SK-N-SH (cell line): ENCODE results near the gene SLC12A9. TPM values are rescaled to one million over a fixed set of nuclear protein-coding genes. Genes with fewer than 3 reads are reported as not detected.

Experiments used
- CTCF ChIA-PET: fragments of 300-600, 350-600 bp; formaldehyde crosslinking; extraction: SDS; loops from one replicate; lab custom pipeline; 2021; lab: Yijun Ruan, JAX
- POLR2A ChIA-PET: fragments of 350-600 bp; sonication (Branson Sonifier 250); formaldehyde crosslinking; extraction: SDS; loops from one replicate; lab custom pipeline; 2020; ENCODE audit warnings: antibody characterized with exemption, inconsistent platforms; lab: Yijun Ruan, JAX
- DNase-seq: peaks from one replicate; pipeline ENCODE4 v3.0.0; 2012
- H2AFZ ChIP-seq: fragments of 200-600 bp; sonication (generic); 2 replicates; pipeline ENCODE4 v1.8.1; 2016; ENCODE audit warnings: antibody characterized with exemption, mild to moderate bottlenecking, low read depth
- H3F3A ChIP-seq: fragments of 200-600 bp; sonication (generic); replicated peaks from 2 replicates; pipeline ENCODE3; 2016; ENCODE audit warnings: antibody characterized with exemption, mild to moderate bottlenecking; ENCODE audit not compliant: insufficient read depth
- H3K27ac ChIP-seq, 2 experiments: fragments of 200-500 bp in 1 of 2; fragments of 200-600 bp in 1 of 2; sonication (Bioruptor generic) in 1 of 2; sonication (generic), shearing (Covaris generic) in 1 of 2; 2 replicates each; pipeline versions ENCODE4 v1.5.1 to v1.6.1; 2014 to 2016; ENCODE audit warnings: low read depth in 2 of 2, inconsistent platforms in 1 of 2, low read length in 1 of 2, mild to moderate bottlenecking in 1 of 2, mixed read lengths in 1 of 2
- H3K27me3 ChIP-seq: fragments of 200-600 bp; sonication (generic), shearing (Covaris generic); 2 replicates; pipeline ENCODE4 v1.6.1; 2016; ENCODE audit warnings: mixed run types; ENCODE audit not compliant: insufficient read depth
- H3K36me3 ChIP-seq, 2 experiments: fragments of 200-500 bp in 1 of 2; fragments of 200-600 bp in 1 of 2; sonication (Bioruptor generic) in 1 of 2; sonication (generic) in 1 of 2; replicated peaks in 1 of 2; 2 replicates each; pipeline versions ENCODE3 to v1.5.1; 2014 to 2016; ENCODE audit warnings: low read length in 1 of 2, mild to moderate bottlenecking in 1 of 2; ENCODE audit not compliant: insufficient read depth in 2 of 2, control insufficient read depth in 1 of 2
- H3K4me1 ChIP-seq, 2 experiments: fragments of 200-500 bp in 1 of 2; fragments of 200-600 bp in 1 of 2; sonication (Bioruptor generic) in 1 of 2; sonication (generic), shearing (Covaris generic) in 1 of 2; 2 replicates each; pipeline versions ENCODE4 v1.5.1 to v1.6.1; 2014 to 2016; ENCODE audit warnings: low read depth in 1 of 2, low read length in 1 of 2, mixed run types in 1 of 2; ENCODE audit not compliant: insufficient read depth in 2 of 2, control insufficient read depth in 1 of 2
- H3K4me2 ChIP-seq: fragments of 200-600 bp; sonication (generic), shearing (Covaris generic); 2 replicates; pipeline ENCODE4 v1.6.1; 2017; ENCODE audit warnings: mixed run types
- H3K4me3 ChIP-seq, 2 experiments: fragments of 200-500 bp in 1 of 2; fragments of 200-600 bp in 1 of 2; sonication (Bioruptor generic) in 1 of 2; sonication (generic), shearing (Covaris generic) in 1 of 2; 2 replicates each; pipeline versions ENCODE4 v1.5.1 to v1.8.1; 2014 to 2016; ENCODE audit warnings: low read depth in 2 of 2, inconsistent platforms in 1 of 2, low read length in 1 of 2, mild to moderate bottlenecking in 1 of 2, mixed read lengths in 1 of 2, moderate library complexity in 1 of 2
- H3K79me2 ChIP-seq: fragments of 200-600 bp; sonication (generic); 2 replicates; pipeline ENCODE4 v1.8.1; 2017; ENCODE audit warnings: mild to moderate bottlenecking; ENCODE audit not compliant: insufficient read depth
- H3K9ac ChIP-seq: fragments of 200-600 bp; sonication (generic); 2 replicates; pipeline ENCODE4 v1.6.1; 2017; ENCODE audit warnings: mixed run types
- H3K9me2 ChIP-seq: fragments of 200-600 bp; sonication (generic); 2 replicates; pipeline ENCODE4 v1.6.1; 2017; ENCODE audit warnings: mixed run types
- H3K9me3 ChIP-seq: fragments of 200-600 bp; sonication (generic); 2 replicates; pipeline ENCODE4 v1.6.1; 2017; ENCODE audit warnings: mixed run types, mild to moderate bottlenecking, moderate library complexity
- H4K20me1 ChIP-seq: fragments of 200-600 bp; sonication (generic); 2 replicates; pipeline ENCODE4 v1.6.1; 2017; ENCODE audit warnings: mild to moderate bottlenecking, mixed run types; ENCODE audit not compliant: insufficient read depth
- CHD2 ChIP-seq: fragments of 150-350 bp; IDR thresholded peaks from 2 replicates; pipeline ENCODE4 v1.6.1; 2018; ENCODE audit warnings: low read length; ENCODE audit not compliant: partially characterized antibody
- CTCF ChIP-seq: fragments of 200-600 bp; sonication (generic); IDR thresholded peaks from 2 replicates; pipeline ENCODE4 v1.6.1; 2017; ENCODE audit warnings: antibody characterized with exemption, mild to moderate bottlenecking, moderate library complexity
- ELF1 ChIP-seq: IDR thresholded peaks from 2 replicates; pipeline ENCODE4 v1.4.0; 2012
- EZH2phosphoT487 ChIP-seq: fragments of 200-600 bp; sonication (generic); IDR thresholded peaks from 2 replicates; pipeline ENCODE4 v1.6.1; 2017; ENCODE audit warnings: low read depth, mixed run types, mild to moderate bottlenecking, antibody characterized with exemption, moderate library complexity, borderline replicate concordance
- FOXJ3 ChIP-seq: sonication (generic); formaldehyde crosslinking; IDR thresholded peaks from 2 replicates; pipeline ENCODE4 v1.5.1; 2020; ENCODE audit warnings: mild to moderate bottlenecking, missing genetic modification reagents
- GATA2 ChIP-seq: sonication (generic); formaldehyde crosslinking; IDR thresholded peaks from 2 replicates; pipeline ENCODE4 v1.5.0; 2020; ENCODE audit warnings: mild to moderate bottlenecking, missing genetic modification reagents
- JUND ChIP-seq: IDR thresholded peaks from 2 replicates; pipeline ENCODE4 v1.4.0; 2012
- MAX ChIP-seq: IDR thresholded peaks from 2 replicates; pipeline ENCODE4 v1.4.0; 2012; ENCODE audit warnings: low read depth
- MEF2A ChIP-seq: IDR thresholded peaks from 2 replicates; pipeline ENCODE4 v1.4.0; 2012; ENCODE audit warnings: low read depth, borderline replicate concordance
- MXI1 ChIP-seq: IDR thresholded peaks from 2 replicates; pipeline ENCODE4 v1.6.1; 2012; ENCODE audit warnings: mild to moderate bottlenecking, low read depth, low read length, improper control_type of control experiment
- NFIC ChIP-seq: IDR thresholded peaks from 2 replicates; pipeline ENCODE4 v1.4.0; 2012; ENCODE audit warnings: borderline replicate concordance
- NRF1 ChIP-seq: IDR thresholded peaks from 2 replicates; pipeline ENCODE4 v1.6.1; 2012; ENCODE audit warnings: low read depth, mild to moderate bottlenecking, low read length
- POLR2AphosphoS5 ChIP-seq: IDR thresholded peaks from 2 replicates; pipeline ENCODE4 v1.6.1; 2012; ENCODE audit warnings: low read depth, low read length
- REST ChIP-seq: IDR thresholded peaks from 2 replicates; pipeline ENCODE4 v1.6.1; 2012; ENCODE audit warnings: mild to moderate bottlenecking, low read depth, low read length, moderate library complexity
- RFX5 ChIP-seq: IDR thresholded peaks from 2 replicates; pipeline ENCODE4 v1.6.1; 2012; ENCODE audit warnings: mild to moderate bottlenecking, improper control_type of control experiment, low read length
- RXRA ChIP-seq: IDR thresholded peaks from 2 replicates; pipeline ENCODE4 v1.4.0; 2012; ENCODE audit warnings: low read depth, mild to moderate bottlenecking, borderline replicate concordance
- SIN3A ChIP-seq: IDR thresholded peaks from 2 replicates; pipeline ENCODE4 v1.6.1; 2012; ENCODE audit warnings: low read depth, mild to moderate bottlenecking, low read length, moderate library complexity, borderline replicate concordance
- SMC3 ChIP-seq: IDR thresholded peaks from 2 replicates; pipeline ENCODE4 v1.6.1; 2012; ENCODE audit warnings: low read depth, low read length, improper control_type of control experiment
- YY1 ChIP-seq: IDR thresholded peaks from 2 replicates; pipeline ENCODE4 v1.4.0; 2012; ENCODE audit warnings: low read depth, mild to moderate bottlenecking
- WGBS: methylation state at CpG from one replicate; pipeline ENCODE4 v1.1.6; 2017; ENCODE audit warnings: low lambda C conversion rate; 5-methylcytosine and 5-hydroxymethylcytosine counted together
- polyA plus RNA-seq, 3 experiments: library from polyadenylated mRNA; depleted of rRNA; stranded (reverse); fragments of >200 nt; gene quantifications; 2 replicates each; pipeline ENCODE4 v1.2.3, GENCODE V29; 2012

SLC12A9 gene
- polyA plus RNA-seq, 1 of the 3 experiments (the other 2 are of a cell fraction) = 29.7 TPM

GRCh38 chr7:100839361-100839760 lies 13.2 kb upstream of the SLC12A9 start:
- DNase-seq = no peak
- CTCF ChIA-PET = interaction anchor here (0.6 to 1.3 kb wide), 2 partner anchors 13 to 110 kb away, joined by 3 read pairs; partner anchors contain the start of gene SLC12A9
- H3K9me2 ChIP-seq = no peaks in the 10 kb centered on the region
- no peaks in the 10 kb centered on the region for H4K20me1 ChIP-seq
- 92% methylated on average over 18 of the region's 18 CpGs for WGBS
- H3F3A ChIP-seq = no peaks in the 10 kb centered on the region
- POLR2A ChIA-PET = interaction anchor here (0.6 kb wide), 2 partner anchors 1223 to 1617 kb away, joined by 3 read pairs; no protein-coding TSS in a partner anchor
- H3K9ac ChIP-seq = no peak overlapping the region
- no peaks in the 10 kb centered on the region for H3K36me3 ChIP-seq
- no peak overlapping the region for H3K4me2 ChIP-seq
- no peak overlapping the region for H2AFZ ChIP-seq
- H3K4me1 ChIP-seq = no peaks in the 10 kb centered on the region
- no peak overlapping the region for H3K4me3 ChIP-seq
- H3K27ac ChIP-seq = no peak overlapping the region
- H3K9me3 ChIP-seq = no peaks in the 10 kb centered on the region
- H3K27me3 ChIP-seq = no peaks in the 10 kb centered on the region
- no peaks in the 10 kb centered on the region for H3K79me2 ChIP-seq
- TF ChIP-seq POLR2AphosphoS5 = no peak
- TF ChIP-seq EZH2phosphoT487 = no peak
- no peak for TF ChIP-seq MXI1
- TF ChIP-seq CHD2 = no peak
- no peak for TF ChIP-seq RFX5
- no peak for TF ChIP-seq YY1
- TF ChIP-seq FOXJ3 (CRISPR knock-in tag) = no peak
- TF ChIP-seq NRF1 = no peak
- no peak for TF ChIP-seq CTCF
- TF ChIP-seq SMC3 = no peak
- TF ChIP-seq MEF2A = no peak
- no peak for TF ChIP-seq NFIC
- no peak for TF ChIP-seq SIN3A
- no peak for TF ChIP-seq RXRA

GRCh38 chr7:100840470-100841100 lies 11.9 kb upstream of the SLC12A9 start:
- Histone ChIP-seq H3K4me3 (no peak overlapping the region), H3K4me1 (no peaks in the 10 kb centered on the region), H3K4me2 (no peak overlapping the region), H3K9me2 (no peaks in the 10 kb centered on the region), H3K27ac (no peak overlapping the region), H3K9me3 (no peaks in the 10 kb centered on the region), H3K36me3 (no peaks in the 10 kb centered on the region), H3F3A (no peaks in the 10 kb centered on the region), H4K20me1 (no peaks in the 10 kb centered on the region), H3K9ac (no peak overlapping the region), H3K27me3 (no peaks in the 10 kb centered on the region), H3K79me2 (no peaks in the 10 kb centered on the region), H2AFZ (no peak overlapping the region)
- DNase-seq = no peak
- ChIA-PET POLR2A (no interaction called here), CTCF (no interaction called here)
- TF ChIP-seq SMC3 (no peak), SIN3A (no peak), JUND (no peak), MAX (no peak), RFX5 (no peak), REST (no peak), ELF1 (no peak), GATA2 (no peak)
- WGBS = 89% methylated on average over 8 of the region's 8 CpGs
